ENCODE results near the gene MRFAP1L1. TPM values are rescaled to one million over a fixed set of nuclear protein-coding genes. Genes with fewer than 3 reads are reported as not detected.
A peak's percentile ranks its signal among the peaks of the same experiment; 100 is the strongest.

MRFAP1L1 gene
- total RNA-seq, 1 donor from 2014 or later = 44.7 TPM

DNA sequence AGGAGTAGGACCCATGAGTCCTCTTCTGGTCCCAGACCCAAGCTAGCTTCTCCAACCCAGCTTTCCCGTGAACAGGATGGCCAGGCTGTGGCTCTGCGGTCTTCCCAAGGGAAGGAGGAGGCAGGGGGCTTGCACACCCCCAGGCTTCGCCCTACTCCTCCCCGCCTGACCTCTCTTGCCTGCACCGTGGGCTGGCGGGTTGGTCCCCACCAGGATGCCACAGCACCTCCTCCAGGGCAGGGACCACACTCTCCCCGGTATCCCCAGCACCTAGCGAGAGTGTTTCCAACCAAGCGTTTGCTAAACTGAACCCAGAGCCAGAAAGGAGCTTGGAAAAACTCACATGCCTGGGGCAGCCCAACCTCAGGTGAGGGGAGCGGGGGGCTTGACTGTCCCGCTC lies 25.0 kb downstream of the MRFAP1L1 start:
- Mint-ChIP-seq H3K9me3 (ENCODE audit: low read depth) (peaks cover 7% of the 10 kb centered on the region), H3K27me3 (ENCODE audit: low read depth) (no peaks in the 10 kb centered on the region), H3K27ac (ENCODE audit: unreplicated experiment) (no peak overlapping the region), H3K36me3 (ENCODE audit: low read depth) (peaks cover 5% of the 10 kb centered on the region), H3K4me1 (ENCODE audit: low read depth) (peaks cover 17% of the 10 kb centered on the region), H3K4me3 (ENCODE audit: unreplicated experiment) (no peak overlapping the region)
- DNase-seq (ENCODE audit: low spot score) = no peak
- TF ChIP-seq, protein P1, sequence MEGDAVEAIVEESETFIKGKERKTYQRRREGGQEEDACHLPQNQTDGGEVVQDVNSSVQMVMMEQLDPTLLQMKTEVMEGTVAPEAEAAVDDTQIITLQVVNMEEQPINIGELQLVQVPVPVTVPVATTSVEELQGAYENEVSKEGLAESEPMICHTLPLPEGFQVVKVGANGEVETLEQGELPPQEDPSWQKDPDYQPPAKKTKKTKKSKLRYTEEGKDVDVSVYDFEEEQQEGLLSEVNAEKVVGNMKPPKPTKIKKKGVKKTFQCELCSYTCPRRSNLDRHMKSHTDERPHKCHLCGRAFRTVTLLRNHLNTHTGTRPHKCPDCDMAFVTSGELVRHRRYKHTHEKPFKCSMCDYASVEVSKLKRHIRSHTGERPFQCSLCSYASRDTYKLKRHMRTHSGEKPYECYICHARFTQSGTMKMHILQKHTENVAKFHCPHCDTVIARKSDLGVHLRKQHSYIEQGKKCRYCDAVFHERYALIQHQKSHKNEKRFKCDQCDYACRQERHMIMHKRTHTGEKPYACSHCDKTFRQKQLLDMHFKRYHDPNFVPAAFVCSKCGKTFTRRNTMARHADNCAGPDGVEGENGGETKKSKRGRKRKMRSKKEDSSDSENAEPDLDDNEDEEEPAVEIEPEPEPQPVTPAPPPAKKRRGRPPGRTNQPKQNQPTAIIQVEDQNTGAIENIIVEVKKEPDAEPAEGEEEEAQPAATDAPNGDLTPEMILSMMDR (IDR thresholded peaks at IDR 0.05) = no peak

DNA sequence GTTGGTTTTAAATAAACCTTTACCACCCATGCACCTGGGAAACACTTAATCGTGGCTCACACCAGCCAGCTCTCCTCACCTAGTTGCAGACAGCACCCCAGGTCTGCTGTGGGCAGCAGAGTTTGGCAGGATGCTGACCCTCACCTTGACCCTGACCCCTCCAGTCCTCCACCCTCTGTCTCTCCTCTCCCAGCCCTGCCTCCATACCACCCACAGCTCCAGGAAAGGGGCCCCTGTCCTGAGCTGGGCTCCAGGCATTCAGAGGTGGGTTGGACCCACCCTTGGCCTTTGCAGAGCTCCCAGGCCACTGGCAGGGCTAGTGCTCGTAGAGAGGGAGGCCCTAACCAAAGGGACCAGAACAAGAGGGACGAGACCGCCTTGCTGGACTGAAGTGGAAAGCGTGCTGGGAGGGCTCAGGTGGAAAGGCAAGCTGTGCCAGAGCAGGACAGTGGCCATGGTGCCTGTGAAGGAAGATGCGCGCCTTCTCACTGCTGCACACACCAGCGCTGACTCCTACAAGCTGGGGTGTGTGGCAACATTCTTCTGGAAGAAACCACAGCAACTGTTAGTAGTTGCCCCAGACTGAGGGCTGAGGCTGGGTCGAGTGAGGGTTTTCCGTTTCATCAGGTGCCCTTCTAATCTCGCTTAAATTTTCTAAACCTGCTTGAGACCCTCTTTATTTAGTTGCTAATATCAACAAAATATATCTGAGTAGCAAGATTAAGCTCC lies 26.6 kb downstream of the MRFAP1L1 start:
- peaks cover 5% of the 10 kb centered on the region for H3K36me3 Mint-ChIP-seq (ENCODE audit: low read depth)
- H3K27me3 Mint-ChIP-seq (ENCODE audit: low read depth) = no peaks in the 10 kb centered on the region
- H3K9me3 Mint-ChIP-seq (ENCODE audit: low read depth) = peaks cover 7% of the 10 kb centered on the region
- H3K4me3 Mint-ChIP-seq (ENCODE audit: unreplicated experiment) = no peak overlapping the region
- no peak for DNase-seq (ENCODE audit: low spot score)
- no peak overlapping the region for H3K27ac Mint-ChIP-seq (ENCODE audit: unreplicated experiment)
- peaks cover under 1% of the 10 kb centered on the region for H3K4me1 Mint-ChIP-seq (ENCODE audit: low read depth)
- TF ChIP-seq, protein P1 (IDR thresholded peaks at IDR 0.05) = no peak

DNA sequence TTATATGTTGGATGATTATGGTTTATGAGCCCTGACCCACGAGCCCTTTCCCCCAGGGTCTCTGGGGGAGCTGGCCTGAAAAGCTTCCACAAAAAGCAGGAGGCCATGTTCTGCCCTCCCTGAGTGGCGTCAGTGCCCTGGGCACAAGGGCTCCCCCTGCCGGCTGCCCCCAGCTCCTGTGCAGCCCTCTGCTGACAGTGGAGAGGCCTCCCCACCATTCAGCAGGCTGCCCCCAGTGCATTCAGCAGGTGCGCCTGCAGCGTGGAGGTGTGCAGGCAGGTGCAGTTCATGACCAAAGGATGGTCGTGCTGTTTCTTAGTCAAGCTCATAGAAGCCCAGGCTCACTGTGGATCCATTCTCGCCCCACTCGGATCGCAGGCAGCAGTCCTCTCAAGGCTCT lies 28.5 kb downstream of the MRFAP1L1 start:
- TF ChIP-seq, protein P1 (IDR thresholded peaks at IDR 0.05) = no peak
- Mint-ChIP-seq H3K4me1 (ENCODE audit: low read depth) (peaks cover 8% of the 10 kb centered on the region), H3K27ac (ENCODE audit: unreplicated experiment) (no peak overlapping the region), H3K9me3 (ENCODE audit: low read depth) (peaks cover 7% of the 10 kb centered on the region), H3K27me3 (ENCODE audit: low read depth) (no peaks in the 10 kb centered on the region), H3K36me3 (ENCODE audit: low read depth) (peaks cover 10% of the 10 kb centered on the region), H3K4me3 (ENCODE audit: unreplicated experiment) (no peak overlapping the region)
- no peak for DNase-seq (ENCODE audit: low spot score)

DNA sequence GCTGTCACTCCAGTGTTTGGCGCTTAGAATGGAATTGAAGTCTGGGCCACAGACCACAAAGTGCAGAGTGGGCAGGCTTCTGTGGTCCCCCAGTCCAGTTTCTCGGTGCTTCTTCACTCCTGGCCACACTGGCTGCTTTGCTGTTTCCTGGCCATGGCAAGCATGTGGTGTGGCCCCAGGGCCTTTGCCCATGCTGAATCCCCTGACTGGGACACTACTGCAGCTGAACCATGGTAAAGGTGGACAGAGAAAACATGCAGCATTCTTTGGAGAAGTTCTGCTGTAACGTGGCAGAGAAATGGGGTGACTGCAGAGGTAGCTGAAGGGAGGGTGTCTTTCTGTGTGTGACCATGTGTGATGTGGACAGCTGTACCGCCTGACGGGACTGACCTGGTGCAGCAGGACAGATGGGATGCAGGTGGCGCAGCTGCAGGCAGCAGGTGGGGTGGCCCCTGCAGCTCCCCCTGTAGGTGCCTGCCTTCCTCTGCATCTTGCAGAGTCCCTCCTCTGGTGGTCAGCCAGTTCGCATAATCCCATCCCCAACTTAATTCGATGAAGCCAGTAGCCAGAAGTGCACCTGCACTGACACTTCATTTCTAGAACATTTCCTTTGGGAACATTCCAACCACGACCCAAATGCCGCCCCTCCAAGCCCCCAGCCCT lies 29.2 kb downstream of the MRFAP1L1 start:
- Mint-ChIP-seq H3K9me3 (ENCODE audit: low read depth) (peaks cover 7% of the 10 kb centered on the region), H3K27me3 (ENCODE audit: low read depth) (no peaks in the 10 kb centered on the region), H3K36me3 (ENCODE audit: low read depth) (peaks cover 13% of the 10 kb centered on the region), H3K4me1 (ENCODE audit: low read depth) (peaks cover 15% of the 10 kb centered on the region), H3K4me3 (ENCODE audit: unreplicated experiment) (no peak overlapping the region), H3K27ac (ENCODE audit: unreplicated experiment) (no peak overlapping the region)
- TF ChIP-seq, protein P1 (IDR thresholded peaks at IDR 0.05) = peak; percentile 13
- no peak for DNase-seq (ENCODE audit: low spot score)

DNA sequence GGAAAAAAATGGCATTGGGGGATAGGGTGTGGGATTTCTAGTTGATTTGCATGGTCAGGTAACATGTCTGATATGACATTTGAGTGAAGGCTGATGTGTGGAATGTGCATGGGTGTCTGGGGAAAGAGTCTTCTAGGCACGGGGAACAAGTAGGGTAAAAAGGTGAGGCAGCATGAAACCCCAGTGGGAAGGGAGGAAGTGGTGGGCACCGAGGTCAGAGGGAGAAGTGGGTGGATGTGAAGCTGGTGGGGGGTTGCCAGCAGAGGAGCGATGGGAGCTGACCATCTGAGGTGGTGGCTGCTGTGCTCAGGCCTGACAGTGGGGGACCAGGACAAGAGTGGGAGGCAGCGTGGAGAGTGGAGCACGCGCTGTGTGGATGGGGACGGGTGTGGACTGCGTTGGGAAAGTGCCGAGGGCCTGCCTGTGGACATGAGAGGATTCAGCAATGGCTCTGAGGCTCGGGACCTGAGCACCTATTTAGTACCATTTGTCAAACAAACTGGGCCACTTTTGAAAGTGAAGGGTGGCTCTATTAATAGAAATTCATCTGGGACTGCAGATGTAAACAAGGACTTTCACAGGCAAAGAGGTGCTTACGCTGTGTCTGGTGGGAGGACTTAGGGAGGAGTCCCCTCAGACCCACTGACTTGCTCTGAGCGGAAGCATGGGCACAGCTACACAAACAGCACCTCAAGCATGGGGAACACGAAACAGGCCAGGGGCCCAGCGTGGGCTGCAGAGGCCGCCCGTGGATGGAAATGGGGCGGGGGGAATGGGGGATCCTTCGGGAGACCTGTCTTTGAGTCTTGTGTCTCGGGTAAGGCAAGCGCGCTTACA lies 32.7 kb downstream of the MRFAP1L1 start:
- TF ChIP-seq, protein P1 (IDR thresholded peaks at IDR 0.05) = no peak

More for the DNA sequence above, 32.7 kb downstream of the MRFAP1L1 start:
- Mint-ChIP-seq H3K27ac (ENCODE audit: unreplicated experiment) (no peak overlapping the region), H3K36me3 (ENCODE audit: low read depth) (peaks cover 19% of the 10 kb centered on the region), H3K9me3 (ENCODE audit: low read depth) (peaks cover 7% of the 10 kb centered on the region), H3K27me3 (ENCODE audit: low read depth) (no peaks in the 10 kb centered on the region), H3K4me1 (ENCODE audit: low read depth) (peaks cover 35% of the 10 kb centered on the region), H3K4me3 (ENCODE audit: unreplicated experiment) (no peak overlapping the region)
- no peak for DNase-seq (ENCODE audit: low spot score)

All from chondrocyte (in vitro differentiated cells).